K562 (cell line): ENCODE measurements around the gene KRIT1. TPM values are rescaled to one million over a fixed set of nuclear protein-coding genes. Genes with fewer than 3 reads are reported as not detected.
A peak's percentile ranks its signal among the peaks of the same experiment; 100 is the strongest.

Experiments used
- ARID2 ChIP-seq: fragments of 450-650 bp; IDR thresholded peaks from 2 replicates; pipeline ENCODE4 v1.6.1; 2017; ENCODE audit warnings: antibody characterized with exemption, mild to moderate bottlenecking
- BDP1 ChIP-seq: IDR thresholded peaks from 3 replicates; pipeline ENCODE4 v1.6.1; 2011; ENCODE audit not compliant: insufficient read length, insufficient read depth
- CHD2 ChIP-seq: IDR thresholded peaks from 2 replicates; pipeline ENCODE4 v1.6.1; 2011; ENCODE audit warnings: low read depth, low read length
- EWSR1 ChIP-seq: fragments of 450-650 bp; IDR thresholded peaks from 2 replicates; pipeline ENCODE4 v1.6.1; 2018; ENCODE audit warnings: borderline replicate concordance, mild to moderate bottlenecking, low read depth, moderate library complexity; ENCODE audit not compliant: partially characterized antibody
- HDAC1 ChIP-seq, 2 experiments: fragments of 450-650 bp; IDR thresholded peaks; 2 replicates each; pipeline ENCODE4 v1.6.1; 2016 to 2017; ENCODE audit warnings: inconsistent platforms in 1 of 2, mild to moderate bottlenecking in 1 of 2, moderate library complexity in 1 of 2
- HDGF ChIP-seq: fragments of 450-650 bp; IDR thresholded peaks from 2 replicates; pipeline ENCODE4 v1.6.1; 2016
- HNRNPLL ChIP-seq: fragments of 200-400 bp; formaldehyde crosslinking; IDR thresholded peaks from 2 replicates; pipeline ENCODE4 v1.6.1; 2017; ENCODE audit warnings: low read length, low read depth, mild to moderate bottlenecking; ENCODE audit not compliant: poor library complexity, severe bottlenecking
- KDM1A ChIP-seq, 2 experiments: fragments of 450-650 bp; IDR thresholded peaks; 2 replicates each; pipeline ENCODE4 v1.6.1; 2016; ENCODE audit warnings: mild to moderate bottlenecking in 2 of 2
- LCOR ChIP-seq: sonication (generic); formaldehyde crosslinking; IDR thresholded peaks from 2 replicates; pipeline ENCODE4 v1.8.0; 2022; ENCODE audit warnings: mild to moderate bottlenecking, missing genetic modification reagents
- MCM2 ChIP-seq: fragments of 450-650 bp; IDR thresholded peaks from 2 replicates; pipeline ENCODE4 v1.6.1; 2017; ENCODE audit warnings: low read depth, mild to moderate bottlenecking
- MIER1 ChIP-seq: fragments of 450-650 bp; IDR thresholded peaks from 2 replicates; pipeline ENCODE4 v1.6.1; 2016; ENCODE audit warnings: antibody characterized with exemption, mild to moderate bottlenecking, low read depth
- MTA1 ChIP-seq: fragments of 450-650 bp; IDR thresholded peaks from 2 replicates; pipeline ENCODE4 v1.6.1; 2017; ENCODE audit warnings: borderline replicate concordance
- NCOA6 ChIP-seq: fragments of 450-650 bp; IDR thresholded peaks from 2 replicates; pipeline ENCODE4 v1.6.1; 2017; ENCODE audit warnings: mild to moderate bottlenecking
- NFE2 ChIP-seq: IDR thresholded peaks from 2 replicates; pipeline ENCODE4 v1.6.1; 2014; ENCODE audit warnings: antibody characterized with exemption, low read depth
- NR2C1 ChIP-seq, 2 experiments: fragments of 450-650 bp; IDR thresholded peaks; 2 replicates each; pipeline ENCODE4 v1.6.1; 2017; ENCODE audit warnings: mild to moderate bottlenecking in 2 of 2, antibody characterized with exemption in 1 of 2, inconsistent platforms in 1 of 2, missing compliant biosample characterization in 1 of 2, missing genetic modification characterization in 1 of 2
- NR2C2 ChIP-seq, 2 experiments: fragments of 200-800 bp in 1 of 2; sonication (Bioruptor generic) in 1 of 2; sonication (generic) in 1 of 2; formaldehyde crosslinking in 1 of 2; IDR thresholded peaks; 2 replicates each; pipeline versions ENCODE4 v1.6.1 to v1.8.0; 2016 to 2022; ENCODE audit warnings: mild to moderate bottlenecking in 1 of 2, missing compliant biosample characterization in 1 of 2, missing genetic modification characterization in 1 of 2, missing genetic modification reagents in 1 of 2
- NR4A1 ChIP-seq, 2 experiments: fragments of 250-450 bp in 1 of 2; fragments of 450-650 bp in 1 of 2; sonication (Bioruptor Pico) in 1 of 2; IDR thresholded peaks; 2 replicates each; pipeline versions ENCODE4 v1.4.0 to v1.6.1; 2016 to 2020; ENCODE audit warnings: mild to moderate bottlenecking in 2 of 2, missing compliant biosample characterization in 1 of 2, missing genetic modification characterization in 1 of 2, moderate library complexity in 1 of 2
- RBM15 ChIP-seq: fragments of 200-400 bp; formaldehyde crosslinking; IDR thresholded peaks from 2 replicates; pipeline ENCODE4 v1.6.1; 2018; ENCODE audit warnings: mild to moderate bottlenecking, low read length, moderate library complexity; ENCODE audit not compliant: insufficient read depth
- SETDB1 ChIP-seq: IDR thresholded peaks from one replicate; pipeline ENCODE4 v1.6.1; 2012; ENCODE audit warnings: low read length, control low read depth, inconsistent platforms
- SRSF1 ChIP-seq: fragments of 200-400 bp; formaldehyde crosslinking; IDR thresholded peaks from 2 replicates; pipeline ENCODE4 v1.6.1; 2017; ENCODE audit warnings: mild to moderate bottlenecking, low read depth, low read length, moderate library complexity
- STAT5B ChIP-seq: fragments of 250-450 bp; sonication (Bioruptor Pico); IDR thresholded peaks from 2 replicates; pipeline ENCODE4 v1.8.0; 2021; ENCODE audit warnings: mild to moderate bottlenecking, inconsistent platforms
- TOE1 ChIP-seq, 2 experiments: fragments of 450-650 bp in 1 of 2; sonication (generic) in 1 of 2; formaldehyde crosslinking in 1 of 2; IDR thresholded peaks; 2 replicates each; pipeline versions ENCODE4 v1.7.1 to v1.8.0; 2016 to 2022; ENCODE audit warnings: borderline replicate concordance in 2 of 2, mild to moderate bottlenecking in 2 of 2, antibody characterized with exemption in 1 of 2, inconsistent platforms in 1 of 2, low read depth in 1 of 2, missing genetic modification reagents in 1 of 2, moderate library complexity in 1 of 2
- ZEB2 ChIP-seq: fragments of 450-650 bp; IDR thresholded peaks from 2 replicates; pipeline ENCODE4 v1.6.1; 2016
- ZNF253 ChIP-seq: fragments of 250-450 bp; sonication (Bioruptor Pico); conservative IDR thresholded peaks from 2 replicates; pipeline ENCODE4 v1.6.1; 2021; ENCODE audit warnings: mild to moderate bottlenecking
- ZNF592 ChIP-seq: fragments of 450-650 bp; IDR thresholded peaks from 2 replicates; pipeline ENCODE4 v1.6.1; 2017; ENCODE audit warnings: antibody characterized with exemption, mild to moderate bottlenecking
- ZNF695 ChIP-seq: fragments of 450-650 bp; formaldehyde crosslinking; IDR thresholded peaks from 2 replicates; pipeline ENCODE4 v1.4.0; 2020; ENCODE audit warnings: mild to moderate bottlenecking, moderate library complexity
- polyA plus RNA-seq, 8 experiments: library from polyadenylated mRNA; depleted of rRNA in 4 of 8; stranded (reverse) in 5 of 8; unstranded in 3 of 8; fragments of >200 nt; fragmentation: Nextera tagmentation in 2 of 8; fragmentation: Illumina TruSeq in 1 of 8; extraction: Ambion mirVana in 2 of 8; extraction: Trizol in 1 of 8; gene quantifications; 2 replicates each; pipeline versions ENCODE4 v1.2.1 to v1.2.3, GENCODE V29; 2011 to 2014; ENCODE audit warnings: inconsistent platforms in 1 of 8, missing spikeins in 1 of 8
- total RNA-seq, 7 experiments: library from RNA; depleted of rRNA in 6 of 7; stranded (reverse); fragments of >200 nt in 6 of 7; fragmentation: Illumina TruSeq in 2 of 7; extraction: Trizol in 2 of 7; gene quantifications; 2 replicates each; pipeline versions ENCODE4 v1.2.1 to v1.2.3, GENCODE V29; 2011 to 2021; ENCODE audit warnings: low replicate concordance in 1 of 7

KRIT1 gene
- total and polyA plus RNA-seq, 9 of the 15 experiments (the other 6 are each of a cell fraction or from before 2014, with no cell fraction given), result 21.5 to 81.4 (median 55.9) TPM

GRCh38 chr7:92244808-92245486, 767 bp downstream of the KRIT1 start (continued):
- TF ChIP-seq ZNF592, result no peak
- TF ChIP-seq NFE2, result 0 out of 2 replicates have a peak, but pooled peaks have one; percentile 1
- TF ChIP-seq KDM1A (IDR thresholded peaks at IDR 0.05), result no peak
- TF ChIP-seq TOE1 (IDR thresholded peaks at IDR 0.05; ENCODE audit: borderline replicate concordance), result 0 out of 2 replicates have a peak, but pooled peaks have one; percentile 21
- TF ChIP-seq TOE1 (CRISPR knock-in tag; IDR thresholded peaks at IDR 0.05; ENCODE audit: borderline replicate concordance, low read depth), result no peak
- no peak for TF ChIP-seq MIER1
- TF ChIP-seq MTA1, result peak; percentile 54; the same call in 1 of the 2 replicates
- no peak for TF ChIP-seq EWSR1
- TF ChIP-seq SRSF1, result no peak
- TF ChIP-seq SETDB1, result no peak
- peak in 1 of 2 experiments; percentile 43; a peak in 2 of 4 replicates for TF ChIP-seq HDAC1 (IDR thresholded peaks at IDR 0.05)
- TF ChIP-seq HDGF, result 0 out of 2 replicates have a peak, but pooled peaks have one; percentile 86
- peak; percentile 29; the same call in 1 of the 2 replicates for TF ChIP-seq ARID2
- TF ChIP-seq CHD2, result no peak
- no peak for TF ChIP-seq NCOA6
- no peak for TF ChIP-seq RBM15
- no peak for TF ChIP-seq STAT5B
- no peak for TF ChIP-seq ZNF695 (CRISPR knock-in tag)
- TF ChIP-seq BDP1, result no peak
- peak; percentile 47; the same call in 1 of the 2 replicates for TF ChIP-seq LCOR (CRISPR knock-in tag)
- TF ChIP-seq NR4A1 (CRISPR knock-in tag; IDR thresholded peaks at IDR 0.05), result no peak
- TF ChIP-seq NR4A1 (tag; IDR thresholded peaks at IDR 0.05), result no peak
- TF ChIP-seq HNRNPLL, result peak; percentile 69
- TF ChIP-seq ZNF253 (CRISPR knock-in tag), result no peak
- no peak for TF ChIP-seq NR2C2 (CRISPR knock-in tag; IDR thresholded peaks at IDR 0.05)
- no peak for TF ChIP-seq NR2C2 (tag; IDR thresholded peaks at IDR 0.05)
- TF ChIP-seq ZEB2, result no peak
- no peak for TF ChIP-seq MCM2
- no peak for TF ChIP-seq NR2C1 (IDR thresholded peaks at IDR 0.05)
- TF ChIP-seq NR2C1 (tag; IDR thresholded peaks at IDR 0.05), result no peak
